ENCODE measurements around the gene CLRN3.

- TF ChIP-seq POLR2AphosphoS5 (IDR thresholded peaks at IDR 0.05), result no peak
- no peak for TF ChIP-seq CTCF (IDR thresholded peaks at IDR 0.05)
- no peak for TF ChIP-seq EP300 (IDR thresholded peaks at IDR 0.05; ENCODE audit: low read depth)
These were observed 56.6 kb downstream of the CLRN3 start for GRCh38 chr10:127836176-127836575.
